Measurements from ENCODE around the gene DNAJC2. TPM values are rescaled to one million over a fixed set of nuclear protein-coding genes. Genes with fewer than 3 reads are reported as not detected.

The DNAJC2 gene, protein sequence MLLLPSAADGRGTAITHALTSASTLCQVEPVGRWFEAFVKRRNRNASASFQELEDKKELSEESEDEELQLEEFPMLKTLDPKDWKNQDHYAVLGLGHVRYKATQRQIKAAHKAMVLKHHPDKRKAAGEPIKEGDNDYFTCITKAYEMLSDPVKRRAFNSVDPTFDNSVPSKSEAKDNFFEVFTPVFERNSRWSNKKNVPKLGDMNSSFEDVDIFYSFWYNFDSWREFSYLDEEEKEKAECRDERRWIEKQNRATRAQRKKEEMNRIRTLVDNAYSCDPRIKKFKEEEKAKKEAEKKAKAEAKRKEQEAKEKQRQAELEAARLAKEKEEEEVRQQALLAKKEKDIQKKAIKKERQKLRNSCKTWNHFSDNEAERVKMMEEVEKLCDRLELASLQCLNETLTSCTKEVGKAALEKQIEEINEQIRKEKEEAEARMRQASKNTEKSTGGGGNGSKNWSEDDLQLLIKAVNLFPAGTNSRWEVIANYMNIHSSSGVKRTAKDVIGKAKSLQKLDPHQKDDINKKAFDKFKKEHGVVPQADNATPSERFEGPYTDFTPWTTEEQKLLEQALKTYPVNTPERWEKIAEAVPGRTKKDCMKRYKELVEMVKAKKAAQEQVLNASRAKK
- 26.2 and 29.7 TPM in 2 replicates for polyA plus RNA-seq
- 22.2 and 24.8 TPM in 2 replicates for polyA minus RNA-seq

DNA sequence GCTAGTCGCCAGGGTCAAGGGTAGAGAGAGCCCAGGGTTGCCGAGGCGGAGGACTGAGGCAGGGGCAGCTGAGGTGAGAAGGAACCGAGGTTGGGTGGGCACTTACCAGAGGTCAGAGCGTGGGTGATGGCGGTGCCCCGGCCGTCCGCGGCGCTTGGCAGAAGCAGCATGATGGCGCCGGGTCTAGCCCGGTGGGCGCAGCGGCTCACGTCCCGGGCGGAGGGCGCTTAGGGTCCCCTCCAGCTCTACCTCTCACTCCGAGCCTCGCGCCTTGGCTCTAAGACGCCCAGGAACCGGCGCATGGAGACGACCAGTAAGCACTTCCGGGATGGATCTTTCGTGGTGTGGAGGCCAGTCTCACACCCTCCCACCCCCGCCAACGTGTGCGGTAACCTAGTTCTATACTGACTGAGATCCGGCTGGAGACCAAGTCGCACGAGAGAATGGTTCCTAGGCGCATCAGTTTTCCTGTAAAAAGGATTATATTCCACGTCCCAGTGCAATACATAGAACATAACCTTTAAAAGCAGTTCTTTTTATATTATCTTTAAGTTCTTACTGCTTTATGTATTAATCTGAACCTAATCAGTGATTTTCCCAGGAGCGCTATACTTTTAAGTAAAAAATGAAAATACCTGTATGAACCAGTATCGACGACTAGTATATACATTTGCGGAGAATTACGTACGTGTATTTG is at the start of gene DNAJC2:
DNAJC2 (minus strand) TSS at position 315 of the 697 bp plus-strand sequence; CDS start at position 170, 145 bp downstream.
- Histone ChIP-seq H3K79me2 (replicated peaks; ENCODE audit: insufficient read depth, low read length) (peaks cover 47% of the 10 kb centered on the region), H3K9me3 (ENCODE audit: low read length) (no peaks in the 10 kb centered on the region), H3K9ac (ENCODE audit: low read length) (peak within 1 kb of the TSS; percentile 76), H3K4me2 (ENCODE audit: low read length) (peak within 1 kb of the TSS; percentile 95), H3K27ac (ENCODE audit: low read length) (peak within 1 kb of the TSS; percentile 65), H3F3A (ENCODE audit: insufficient read depth, low read length, poor library complexity, severe bottlenecking) (no peaks in the 10 kb centered on the region), H3K36me3 (ENCODE audit: insufficient read depth, low read length) (no peaks in the 10 kb centered on the region), H2AFZ (ENCODE audit: low read depth, low read length) (peak within 1 kb of the TSS; percentile 59), H3K27me3 (ENCODE audit: insufficient read depth, low read depth, low read length) (no peaks in the 10 kb centered on the region), H4K20me1 (ENCODE audit: insufficient read depth) (no peaks in the 10 kb centered on the region), H3K4me3 (ENCODE audit: low read length) (peak within 1 kb of the TSS; percentile 97), H3K9me2 (ENCODE audit: insufficient read depth, low read length) (no peaks in the 10 kb centered on the region)
- TF ChIP-seq SMC3 (conservative IDR thresholded peaks at IDR 0.05; ENCODE audit: poor library complexity) = no peak
- TF ChIP-seq EP300 (conservative IDR thresholded peaks at IDR 0.05; ENCODE audit: poor library complexity, severe bottlenecking) = peak; percentile 44
- no peak for TF ChIP-seq RAD21 (conservative IDR thresholded peaks at IDR 0.05)
- TF ChIP-seq TAF1 (IDR thresholded peaks at IDR 0.05; ENCODE audit: low read depth) = peak; percentile 68
- TF ChIP-seq EZH2 (IDR thresholded peaks at IDR 0.05; ENCODE audit: borderline replicate concordance, insufficient read depth, low read length, poor library complexity, severe bottlenecking) = no peak
- TF ChIP-seq MXI1 (conservative IDR thresholded peaks at IDR 0.05; ENCODE audit: poor library complexity, severe bottlenecking) = peak; percentile 95
- TF ChIP-seq POLR2AphosphoS5 (IDR thresholded peaks at IDR 0.05) = peak; percentile 82
- TF ChIP-seq, protein P1, sequence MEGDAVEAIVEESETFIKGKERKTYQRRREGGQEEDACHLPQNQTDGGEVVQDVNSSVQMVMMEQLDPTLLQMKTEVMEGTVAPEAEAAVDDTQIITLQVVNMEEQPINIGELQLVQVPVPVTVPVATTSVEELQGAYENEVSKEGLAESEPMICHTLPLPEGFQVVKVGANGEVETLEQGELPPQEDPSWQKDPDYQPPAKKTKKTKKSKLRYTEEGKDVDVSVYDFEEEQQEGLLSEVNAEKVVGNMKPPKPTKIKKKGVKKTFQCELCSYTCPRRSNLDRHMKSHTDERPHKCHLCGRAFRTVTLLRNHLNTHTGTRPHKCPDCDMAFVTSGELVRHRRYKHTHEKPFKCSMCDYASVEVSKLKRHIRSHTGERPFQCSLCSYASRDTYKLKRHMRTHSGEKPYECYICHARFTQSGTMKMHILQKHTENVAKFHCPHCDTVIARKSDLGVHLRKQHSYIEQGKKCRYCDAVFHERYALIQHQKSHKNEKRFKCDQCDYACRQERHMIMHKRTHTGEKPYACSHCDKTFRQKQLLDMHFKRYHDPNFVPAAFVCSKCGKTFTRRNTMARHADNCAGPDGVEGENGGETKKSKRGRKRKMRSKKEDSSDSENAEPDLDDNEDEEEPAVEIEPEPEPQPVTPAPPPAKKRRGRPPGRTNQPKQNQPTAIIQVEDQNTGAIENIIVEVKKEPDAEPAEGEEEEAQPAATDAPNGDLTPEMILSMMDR (IDR thresholded peaks at IDR 0.05; ENCODE audit: poor library complexity, severe bottlenecking) = no peak
- TF ChIP-seq, protein P2, sequence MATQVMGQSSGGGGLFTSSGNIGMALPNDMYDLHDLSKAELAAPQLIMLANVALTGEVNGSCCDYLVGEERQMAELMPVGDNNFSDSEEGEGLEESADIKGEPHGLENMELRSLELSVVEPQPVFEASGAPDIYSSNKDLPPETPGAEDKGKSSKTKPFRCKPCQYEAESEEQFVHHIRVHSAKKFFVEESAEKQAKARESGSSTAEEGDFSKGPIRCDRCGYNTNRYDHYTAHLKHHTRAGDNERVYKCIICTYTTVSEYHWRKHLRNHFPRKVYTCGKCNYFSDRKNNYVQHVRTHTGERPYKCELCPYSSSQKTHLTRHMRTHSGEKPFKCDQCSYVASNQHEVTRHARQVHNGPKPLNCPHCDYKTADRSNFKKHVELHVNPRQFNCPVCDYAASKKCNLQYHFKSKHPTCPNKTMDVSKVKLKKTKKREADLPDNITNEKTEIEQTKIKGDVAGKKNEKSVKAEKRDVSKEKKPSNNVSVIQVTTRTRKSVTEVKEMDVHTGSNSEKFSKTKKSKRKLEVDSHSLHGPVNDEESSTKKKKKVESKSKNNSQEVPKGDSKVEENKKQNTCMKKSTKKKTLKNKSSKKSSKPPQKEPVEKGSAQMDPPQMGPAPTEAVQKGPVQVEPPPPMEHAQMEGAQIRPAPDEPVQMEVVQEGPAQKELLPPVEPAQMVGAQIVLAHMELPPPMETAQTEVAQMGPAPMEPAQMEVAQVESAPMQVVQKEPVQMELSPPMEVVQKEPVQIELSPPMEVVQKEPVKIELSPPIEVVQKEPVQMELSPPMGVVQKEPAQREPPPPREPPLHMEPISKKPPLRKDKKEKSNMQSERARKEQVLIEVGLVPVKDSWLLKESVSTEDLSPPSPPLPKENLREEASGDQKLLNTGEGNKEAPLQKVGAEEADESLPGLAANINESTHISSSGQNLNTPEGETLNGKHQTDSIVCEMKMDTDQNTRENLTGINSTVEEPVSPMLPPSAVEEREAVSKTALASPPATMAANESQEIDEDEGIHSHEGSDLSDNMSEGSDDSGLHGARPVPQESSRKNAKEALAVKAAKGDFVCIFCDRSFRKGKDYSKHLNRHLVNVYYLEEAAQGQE (IDR thresholded peaks at IDR 0.05; ENCODE audit: borderline replicate concordance) = peak; percentile 25

DNA sequence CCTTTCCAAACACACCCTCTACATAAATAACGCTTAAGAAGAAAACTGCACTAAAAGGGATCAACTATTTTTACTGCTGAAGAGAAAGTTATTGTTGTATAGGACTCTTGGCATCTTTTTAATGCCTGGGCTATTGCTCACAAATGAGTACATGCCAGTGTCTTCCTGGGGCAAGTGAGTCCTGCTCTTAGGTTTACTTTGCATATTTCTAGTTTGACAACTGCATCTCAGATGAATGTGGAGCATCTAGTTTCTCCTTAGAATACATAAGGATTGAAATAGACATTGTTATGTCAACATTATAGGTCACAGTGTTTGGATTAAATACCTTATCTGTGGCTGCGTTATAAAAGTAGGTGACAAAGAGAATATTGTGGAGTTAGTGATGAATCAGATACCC is 47.4 kb upstream of the DNAJC2 start:
- H3K9ac ChIP-seq (ENCODE audit: low read length) = no peak overlapping the region
- no peaks in the 10 kb centered on the region for H3K9me3 ChIP-seq (ENCODE audit: low read length)
- no peaks in the 10 kb centered on the region for H3K79me2 ChIP-seq (replicated peaks; ENCODE audit: insufficient read depth, low read length)
- no peaks in the 10 kb centered on the region for H3K27me3 ChIP-seq (ENCODE audit: insufficient read depth, low read depth, low read length)
- no peak overlapping the region for H2AFZ ChIP-seq (ENCODE audit: low read depth, low read length)
- H3K4me2 ChIP-seq (ENCODE audit: low read length) = no peak overlapping the region
- no peaks in the 10 kb centered on the region for H3K36me3 ChIP-seq (ENCODE audit: insufficient read depth, low read length)
- H3F3A ChIP-seq (ENCODE audit: insufficient read depth, low read length, poor library complexity, severe bottlenecking) = no peaks in the 10 kb centered on the region
- no peaks in the 10 kb centered on the region for H4K20me1 ChIP-seq (ENCODE audit: insufficient read depth)
- TF ChIP-seq POLR2AphosphoS5 (IDR thresholded peaks at IDR 0.05) (no peak), EP300 (conservative IDR thresholded peaks at IDR 0.05; ENCODE audit: poor library complexity, severe bottlenecking) (no peak), MXI1 (conservative IDR thresholded peaks at IDR 0.05; ENCODE audit: poor library complexity, severe bottlenecking) (no peak), RAD21 (conservative IDR thresholded peaks at IDR 0.05) (no peak), TAF1 (IDR thresholded peaks at IDR 0.05; ENCODE audit: low read depth) (no peak), SMC3 (conservative IDR thresholded peaks at IDR 0.05; ENCODE audit: poor library complexity) (no peak), EZH2 (IDR thresholded peaks at IDR 0.05; ENCODE audit: borderline replicate concordance, insufficient read depth, low read length, poor library complexity, severe bottlenecking) (no peak)
- TF ChIP-seq, protein P2 (IDR thresholded peaks at IDR 0.05; ENCODE audit: borderline replicate concordance) = no peak
- TF ChIP-seq, protein P1 (IDR thresholded peaks at IDR 0.05; ENCODE audit: poor library complexity, severe bottlenecking) = no peak
- H3K9me2 ChIP-seq (ENCODE audit: insufficient read depth, low read length) = no peaks in the 10 kb centered on the region
- no peak overlapping the region for H3K27ac ChIP-seq (ENCODE audit: low read length)
- no peak overlapping the region for H3K4me3 ChIP-seq (ENCODE audit: low read length)
